H1 (cell line): ENCODE data around the gene MSTO1.
"Not testable (repeated sequence)": the region's sequence is repeated elsewhere in the genome, so short reads cannot be mapped to it uniquely, and the experiment has no call there.

Experiments
- JUND ChIP-seq: IDR thresholded peaks from 2 replicates; pipeline ENCODE4 v1.6.1; 2011; ENCODE audit warnings: mild to moderate bottlenecking, improper control_type of control experiment, low read length
- POLR2A ChIP-seq, 2 experiments: IDR thresholded peaks; 1 replicate in 1 of 2; 2 replicates in 1 of 2; pipeline ENCODE4 v1.6.1; 2011; ENCODE audit warnings: low read depth in 2 of 2, low read length in 2 of 2, mild to moderate bottlenecking in 2 of 2; ENCODE audit errors: control extremely low read depth in 1 of 2
- POLR2AphosphoS5 ChIP-seq: IDR thresholded peaks from 2 replicates; pipeline ENCODE4 v1.6.1; 2011; ENCODE audit warnings: low read depth, low read length
- TAF1 ChIP-seq: IDR thresholded peaks from 2 replicates; pipeline ENCODE4 v1.6.1; 2011; ENCODE audit warnings: mild to moderate bottlenecking, low read depth, low read length
- TF ChIP-seq, protein P1 (sequence below), 3 experiments: IDR thresholded peaks; 1 replicate in 2 of 3; 2 replicates in 1 of 3; pipeline versions ENCODE4 v1.5.1 to v1.6.1; 2011; ENCODE audit warnings: low read length in 3 of 3, mild to moderate bottlenecking in 3 of 3, inconsistent platforms in 2 of 3, low read depth in 1 of 3, moderate library complexity in 1 of 3; ENCODE audit not compliant: insufficient read depth in 1 of 3; ENCODE audit errors: control extremely low read depth in 1 of 3

DNA sequence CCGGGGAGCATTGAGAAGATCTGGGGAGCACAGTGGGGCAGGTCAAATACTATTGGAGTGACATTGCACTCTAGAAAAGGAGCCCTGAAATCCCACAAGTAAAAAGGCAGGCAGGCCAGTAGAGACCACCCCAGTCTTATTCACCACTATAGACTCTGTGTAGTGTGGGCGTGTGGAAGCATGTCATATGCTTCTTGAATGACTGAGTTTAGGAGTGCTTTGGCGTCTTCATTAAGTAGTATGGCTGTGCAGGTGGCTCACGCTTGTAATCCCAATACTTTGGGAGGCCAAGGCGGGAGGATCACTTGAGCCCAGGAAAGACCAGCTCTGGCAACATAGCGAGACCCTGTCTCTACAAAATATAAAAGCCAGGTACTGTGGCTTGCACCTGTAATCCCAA lies 26.2 kb upstream of the MSTO1 start:
- TF ChIP-seq POLR2AphosphoS5; POLR2A (IDR thresholded peaks at IDR 0.05; ENCODE audit: control extremely low read depth in 1 of 2, low read depth in 2 of 2, low read length in 2 of 2); TAF1; JUND: not testable (repeated sequence)
- TF ChIP-seq, protein P1, sequence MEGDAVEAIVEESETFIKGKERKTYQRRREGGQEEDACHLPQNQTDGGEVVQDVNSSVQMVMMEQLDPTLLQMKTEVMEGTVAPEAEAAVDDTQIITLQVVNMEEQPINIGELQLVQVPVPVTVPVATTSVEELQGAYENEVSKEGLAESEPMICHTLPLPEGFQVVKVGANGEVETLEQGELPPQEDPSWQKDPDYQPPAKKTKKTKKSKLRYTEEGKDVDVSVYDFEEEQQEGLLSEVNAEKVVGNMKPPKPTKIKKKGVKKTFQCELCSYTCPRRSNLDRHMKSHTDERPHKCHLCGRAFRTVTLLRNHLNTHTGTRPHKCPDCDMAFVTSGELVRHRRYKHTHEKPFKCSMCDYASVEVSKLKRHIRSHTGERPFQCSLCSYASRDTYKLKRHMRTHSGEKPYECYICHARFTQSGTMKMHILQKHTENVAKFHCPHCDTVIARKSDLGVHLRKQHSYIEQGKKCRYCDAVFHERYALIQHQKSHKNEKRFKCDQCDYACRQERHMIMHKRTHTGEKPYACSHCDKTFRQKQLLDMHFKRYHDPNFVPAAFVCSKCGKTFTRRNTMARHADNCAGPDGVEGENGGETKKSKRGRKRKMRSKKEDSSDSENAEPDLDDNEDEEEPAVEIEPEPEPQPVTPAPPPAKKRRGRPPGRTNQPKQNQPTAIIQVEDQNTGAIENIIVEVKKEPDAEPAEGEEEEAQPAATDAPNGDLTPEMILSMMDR (IDR thresholded peaks at IDR 0.05; ENCODE audit: control extremely low read depth in 1 of 3, insufficient read depth in 1 of 3, low read depth in 1 of 3, low read length in 3 of 3), result not testable (repeated sequence)
